Astrocyte of the spinal cord (primary cell): ENCODE data around the gene FNDC10.
A peak's percentile ranks its signal among the peaks of the same experiment; 100 is the strongest.
"Not testable (repeated sequence)": the region's sequence is repeated elsewhere in the genome, so short reads cannot be mapped to it uniquely, and the experiment has no call there.

Experiments
- DNase-seq: peaks from one replicate; pipeline ENCODE4 v3.0.0; 2011; ENCODE audit warnings: low read depth, low spot score
- H3K4me3 ChIP-seq: 2 replicates; pipeline ENCODE4 v1.5.1; 2011; ENCODE audit warnings: low read depth, mild to moderate bottlenecking, low read length, moderate library complexity
- in situ Hi-C: cut with HindIII; loops from 2 replicates; pipeline ENCODE4 v1.10.0; 2017; ENCODE audit warnings: low sequenced_read_pairs
- TF ChIP-seq, protein P1 (sequence below): IDR thresholded peaks from 2 replicates; pipeline ENCODE4 v1.5.1; 2012; ENCODE audit warnings: low read depth, mild to moderate bottlenecking, low read length, inconsistent platforms

FNDC10 gene

DNA sequence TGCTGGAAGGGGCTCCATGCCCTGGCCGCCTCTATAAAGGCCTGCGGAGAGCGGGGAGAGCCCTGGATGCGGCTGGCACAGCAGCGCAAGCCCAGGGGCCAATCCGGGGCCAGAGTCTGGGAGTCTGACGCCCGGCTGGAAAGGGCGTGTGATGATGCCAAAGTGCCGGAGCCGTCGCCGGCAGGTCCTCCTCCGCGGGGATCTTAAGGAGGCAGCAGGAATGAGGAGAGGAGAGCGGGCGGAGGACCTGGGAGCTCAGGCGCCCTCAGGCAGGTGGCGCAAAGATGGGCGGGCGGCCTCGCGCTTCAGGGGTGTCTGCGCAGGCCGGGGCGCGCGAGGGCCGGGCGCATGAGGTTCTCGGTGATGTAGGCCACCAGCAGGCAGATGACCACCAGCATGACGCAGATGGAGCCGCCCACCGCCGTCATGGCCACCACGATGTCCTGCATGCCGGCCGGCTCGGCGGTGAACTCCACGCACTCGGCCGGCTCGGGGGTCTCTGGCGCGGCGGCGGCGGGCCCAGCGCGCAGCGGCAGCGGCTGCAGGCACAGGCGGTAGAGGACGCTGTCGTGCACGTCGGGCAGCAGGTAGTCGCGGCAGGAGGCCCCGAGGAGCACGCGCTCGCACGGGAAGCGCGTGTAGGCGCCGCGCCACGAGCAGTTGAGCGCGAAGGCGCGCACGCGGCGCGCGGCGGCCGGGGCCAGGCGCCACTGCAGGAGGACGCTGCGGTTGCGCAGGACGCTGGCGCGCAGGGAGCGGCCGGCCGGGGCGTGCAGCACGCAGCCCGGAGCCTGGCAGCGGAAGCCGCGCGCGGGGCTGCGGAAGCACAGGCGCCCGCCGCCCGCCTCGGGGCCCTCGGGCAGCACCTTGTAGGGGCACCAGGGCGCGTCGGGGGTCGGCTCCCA is 653 bp downstream of the FNDC10 start:
- in situ Hi-C loops: no loop called here
- no peak for DNase-seq
- TF ChIP-seq, protein P1, sequence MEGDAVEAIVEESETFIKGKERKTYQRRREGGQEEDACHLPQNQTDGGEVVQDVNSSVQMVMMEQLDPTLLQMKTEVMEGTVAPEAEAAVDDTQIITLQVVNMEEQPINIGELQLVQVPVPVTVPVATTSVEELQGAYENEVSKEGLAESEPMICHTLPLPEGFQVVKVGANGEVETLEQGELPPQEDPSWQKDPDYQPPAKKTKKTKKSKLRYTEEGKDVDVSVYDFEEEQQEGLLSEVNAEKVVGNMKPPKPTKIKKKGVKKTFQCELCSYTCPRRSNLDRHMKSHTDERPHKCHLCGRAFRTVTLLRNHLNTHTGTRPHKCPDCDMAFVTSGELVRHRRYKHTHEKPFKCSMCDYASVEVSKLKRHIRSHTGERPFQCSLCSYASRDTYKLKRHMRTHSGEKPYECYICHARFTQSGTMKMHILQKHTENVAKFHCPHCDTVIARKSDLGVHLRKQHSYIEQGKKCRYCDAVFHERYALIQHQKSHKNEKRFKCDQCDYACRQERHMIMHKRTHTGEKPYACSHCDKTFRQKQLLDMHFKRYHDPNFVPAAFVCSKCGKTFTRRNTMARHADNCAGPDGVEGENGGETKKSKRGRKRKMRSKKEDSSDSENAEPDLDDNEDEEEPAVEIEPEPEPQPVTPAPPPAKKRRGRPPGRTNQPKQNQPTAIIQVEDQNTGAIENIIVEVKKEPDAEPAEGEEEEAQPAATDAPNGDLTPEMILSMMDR: no peak
- H3K4me3 ChIP-seq: no peak overlapping the region

DNA sequence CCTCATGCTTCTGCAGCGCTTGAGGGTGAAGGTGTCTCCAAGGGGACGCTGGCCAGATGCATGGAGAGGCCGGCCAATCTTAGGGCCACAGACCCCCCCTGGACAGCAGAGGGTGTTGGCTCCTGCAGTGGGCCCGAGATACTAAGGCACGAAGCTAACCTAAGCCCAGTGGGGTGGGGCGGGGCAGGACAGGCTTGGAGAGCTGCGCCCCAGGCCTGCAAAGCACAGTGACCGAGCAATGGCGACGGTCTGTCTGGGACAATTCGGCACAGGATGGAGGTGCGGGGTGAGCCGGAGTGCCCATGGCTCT is 1.3 kb downstream of the FNDC10 start:
- DNase-seq: no peak
- TF ChIP-seq, protein P1: no peak
- in situ Hi-C loops: no loop called here
- H3K4me3 ChIP-seq: no peak overlapping the region

DNA sequence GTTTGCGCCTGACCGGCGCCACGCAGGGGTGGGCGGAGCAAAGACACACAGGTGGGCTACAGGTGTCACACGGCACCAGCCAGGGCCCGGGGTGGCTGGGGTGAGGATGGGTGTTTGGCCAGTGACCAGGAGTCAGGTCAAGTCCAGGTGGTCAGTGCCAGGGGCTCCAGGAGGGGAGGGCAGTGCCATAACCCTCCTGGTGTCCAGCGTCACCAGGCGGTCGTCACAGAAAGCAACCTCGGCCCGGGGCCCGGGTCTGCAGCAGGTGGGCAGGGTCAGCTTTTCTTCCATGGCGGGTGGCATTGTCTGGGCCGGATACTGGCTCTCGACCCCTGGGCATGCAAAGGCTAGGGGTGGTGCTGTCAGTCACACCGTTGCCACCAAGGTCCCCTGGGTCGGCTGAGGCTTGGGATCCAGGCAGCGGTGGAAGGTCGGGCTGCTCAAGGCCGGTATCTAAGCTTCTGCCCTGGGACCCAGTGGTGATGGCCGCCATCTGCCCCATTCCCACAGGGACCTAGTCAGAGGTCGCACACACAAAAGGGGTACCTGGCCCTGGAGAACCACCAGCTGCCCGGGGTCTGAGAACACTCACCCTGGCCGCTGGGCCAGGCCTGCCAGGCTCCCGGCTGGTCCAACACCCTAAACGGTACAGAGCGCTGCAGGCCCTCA is 1.8 kb downstream of the FNDC10 start:
- TF ChIP-seq, protein P1: no peak
- no peak for DNase-seq
- in situ Hi-C loops: no loop called here
- no peak overlapping the region for H3K4me3 ChIP-seq

DNA sequence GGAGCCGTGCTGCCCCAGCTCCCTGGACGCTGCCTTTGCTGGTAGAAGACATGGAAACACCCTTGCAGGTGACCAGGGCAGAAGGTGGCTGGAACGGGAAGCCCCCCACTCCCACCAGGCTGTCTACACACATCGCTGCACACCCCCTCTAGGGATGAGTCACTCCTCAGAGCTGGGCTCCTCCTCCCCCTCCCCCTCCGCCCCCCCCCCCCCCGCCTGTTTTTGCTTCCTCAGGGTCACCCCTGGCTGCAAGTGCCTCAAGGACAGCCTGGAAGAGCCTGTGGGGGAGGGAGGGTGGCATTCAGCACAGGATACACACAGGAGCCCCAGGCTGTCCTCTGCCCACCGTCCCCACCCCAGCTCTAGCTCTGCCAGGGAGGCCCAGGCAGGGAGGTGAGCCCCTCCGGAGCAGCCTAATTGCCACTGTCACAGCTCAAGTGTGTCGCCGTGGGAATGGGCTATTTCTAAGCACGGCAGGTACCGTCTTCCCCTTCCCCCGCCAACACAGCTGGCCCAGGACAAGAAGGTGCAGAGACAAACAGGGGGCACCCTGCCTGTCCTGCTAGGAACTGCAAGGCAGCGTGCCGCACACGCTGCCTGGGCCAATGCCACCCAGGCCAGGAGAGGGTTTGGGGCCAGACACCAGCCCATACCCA is 2.5 kb downstream of the FNDC10 start:
- in situ Hi-C loops: no loop called here
- H3K4me3 ChIP-seq: no peak overlapping the region
- TF ChIP-seq, protein P1: peak; percentile 46
- DNase-seq: no peak

DNA sequence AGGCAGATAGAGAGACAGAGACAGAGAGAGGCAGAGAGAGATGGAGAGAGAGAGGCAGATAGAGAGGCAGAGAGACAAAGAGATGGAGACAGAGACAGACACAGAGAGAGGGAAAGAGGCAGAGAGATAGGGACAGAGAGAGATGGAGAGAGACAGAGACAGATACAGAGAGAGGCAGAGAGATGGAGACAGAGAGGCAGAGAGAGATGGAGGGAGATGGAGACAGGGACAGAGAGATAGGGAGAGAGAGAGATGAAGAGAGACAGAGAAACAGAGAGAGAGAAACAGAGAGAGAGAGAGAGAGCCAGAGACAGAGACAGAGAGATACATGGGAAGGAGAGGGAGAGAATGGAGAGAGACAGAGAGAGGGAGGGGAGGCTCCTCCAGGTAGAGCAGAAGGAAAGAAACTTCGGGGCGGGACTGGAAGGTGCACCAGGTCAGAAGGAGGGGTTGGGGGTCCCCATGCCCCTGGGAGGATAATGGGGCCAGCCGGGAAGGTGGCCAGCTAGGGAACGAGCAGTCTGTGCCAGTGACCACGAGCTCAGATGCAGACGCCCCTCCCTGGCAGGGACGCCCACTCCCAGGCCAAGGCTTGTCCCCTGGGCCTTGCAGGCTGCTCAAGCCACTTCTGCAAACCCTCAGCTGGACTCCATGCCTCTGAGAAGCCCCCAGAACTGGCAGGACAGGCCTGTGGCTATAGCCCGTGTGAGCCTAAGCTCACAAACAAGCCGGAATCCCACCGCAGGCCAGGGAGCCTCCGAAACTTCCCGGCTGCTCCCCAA is 3.3 kb downstream of the FNDC10 start:
- in situ Hi-C loops: no loop called here
- TF ChIP-seq, protein P1: no peak
- DNase-seq: no peak
- no peak overlapping the region for H3K4me3 ChIP-seq

DNA sequence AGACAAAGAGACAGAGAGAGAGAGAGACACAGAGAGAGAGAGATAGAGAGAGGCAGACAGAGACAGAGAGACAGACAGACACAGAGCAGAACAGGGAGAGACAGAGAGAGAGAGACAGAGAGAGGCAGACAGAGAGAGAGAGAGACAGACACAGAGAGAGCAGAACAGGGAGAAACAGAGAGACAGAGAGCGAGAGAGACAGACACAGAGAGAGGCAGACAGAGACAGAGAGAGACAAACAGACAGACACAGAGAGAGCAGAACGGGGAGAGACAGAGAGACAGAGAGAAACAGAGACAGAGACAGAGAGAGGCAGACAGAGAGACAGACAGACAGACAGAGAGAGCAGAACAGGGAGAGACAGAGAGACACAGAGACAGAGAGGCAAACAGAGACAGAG is 4.6 kb downstream of the FNDC10 start:
- H3K4me3 ChIP-seq, DNase-seq, in situ Hi-C loops: not testable (repeated sequence)
